ENCODE data around the gene PDCD2. TPM values are rescaled to one million over a fixed set of nuclear protein-coding genes. Genes with fewer than 3 reads are reported as not detected.

Gene PDCD2
- total and polyA plus RNA-seq, 2 donors (not counting 1 experiment from before 2014, with no cell fraction given) = 39.6 to 56.6 TPM

DNA sequence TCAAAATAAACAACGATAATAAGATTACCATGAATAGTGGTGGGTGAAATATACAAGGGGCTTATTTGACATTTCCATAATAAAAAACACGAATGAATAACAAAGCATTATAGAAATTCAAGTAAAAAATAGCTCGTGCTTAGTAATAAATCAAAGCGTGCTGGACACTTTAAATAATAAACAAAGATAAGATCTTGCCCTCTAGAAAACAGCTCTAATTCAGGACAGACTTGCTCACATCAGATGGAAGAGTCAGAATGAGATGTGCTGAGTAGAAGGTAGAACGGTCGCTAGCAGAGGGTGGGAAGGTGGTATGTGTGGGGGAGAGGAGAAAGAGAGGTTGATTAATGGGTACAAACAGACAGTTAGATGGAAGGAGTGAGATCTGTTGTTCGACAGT is 58.6 kb downstream of the PDCD2 start:
- no peak for DNase-seq (ENCODE audit: low read depth in 2 of 2)
- no peak overlapping the region for H3K27ac ChIP-seq (ENCODE audit: insufficient read depth, low read length)
- H3K79me2 ChIP-seq (ENCODE audit: control insufficient read depth, insufficient read depth, low read length) = no peaks in the 10 kb centered on the region
- H4K20me1 ChIP-seq (ENCODE audit: control insufficient read depth, extremely low read depth, insufficient read depth, low read length) = no peaks in the 10 kb centered on the region
- H3K4me2 ChIP-seq (ENCODE audit: extremely low read depth, insufficient read depth, low read length) = no peak overlapping the region
- H3K4me3 ChIP-seq (replicated peaks in 1 of 4; ENCODE audit: control extremely low read depth in 1 of 4, insufficient read depth in 1 of 4, low read depth in 3 of 4, low read length in 4 of 4) = no peak overlapping the region
- H3K27me3 ChIP-seq (ENCODE audit: control insufficient read depth, insufficient read depth, low read length) = no peaks in the 10 kb centered on the region
- TF ChIP-seq, protein P1, sequence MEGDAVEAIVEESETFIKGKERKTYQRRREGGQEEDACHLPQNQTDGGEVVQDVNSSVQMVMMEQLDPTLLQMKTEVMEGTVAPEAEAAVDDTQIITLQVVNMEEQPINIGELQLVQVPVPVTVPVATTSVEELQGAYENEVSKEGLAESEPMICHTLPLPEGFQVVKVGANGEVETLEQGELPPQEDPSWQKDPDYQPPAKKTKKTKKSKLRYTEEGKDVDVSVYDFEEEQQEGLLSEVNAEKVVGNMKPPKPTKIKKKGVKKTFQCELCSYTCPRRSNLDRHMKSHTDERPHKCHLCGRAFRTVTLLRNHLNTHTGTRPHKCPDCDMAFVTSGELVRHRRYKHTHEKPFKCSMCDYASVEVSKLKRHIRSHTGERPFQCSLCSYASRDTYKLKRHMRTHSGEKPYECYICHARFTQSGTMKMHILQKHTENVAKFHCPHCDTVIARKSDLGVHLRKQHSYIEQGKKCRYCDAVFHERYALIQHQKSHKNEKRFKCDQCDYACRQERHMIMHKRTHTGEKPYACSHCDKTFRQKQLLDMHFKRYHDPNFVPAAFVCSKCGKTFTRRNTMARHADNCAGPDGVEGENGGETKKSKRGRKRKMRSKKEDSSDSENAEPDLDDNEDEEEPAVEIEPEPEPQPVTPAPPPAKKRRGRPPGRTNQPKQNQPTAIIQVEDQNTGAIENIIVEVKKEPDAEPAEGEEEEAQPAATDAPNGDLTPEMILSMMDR (conservative IDR thresholded peaks at IDR 0.05 in 1 of 2, IDR thresholded peaks at IDR 0.05 in 1 of 2; ENCODE audit: low read depth in 1 of 2, low read length in 2 of 2) = no peak
- TF ChIP-seq EZH2 (IDR thresholded peaks at IDR 0.05; ENCODE audit: low read length, missing control alignments) = no peak
- no peaks in the 10 kb centered on the region for H3K36me3 ChIP-seq (ENCODE audit: control insufficient read depth, insufficient read depth, low read length)
- H3K9ac ChIP-seq (ENCODE audit: insufficient read depth, low read length) = no peak overlapping the region
- no peaks in the 10 kb centered on the region for H3K4me1 ChIP-seq (ENCODE audit: control insufficient read depth, extremely low read depth, insufficient read depth, low read length)
- H3K9me3 ChIP-seq (ENCODE audit: control insufficient read depth, insufficient read depth, low read depth, low read length) = no peaks in the 10 kb centered on the region
- H2AFZ ChIP-seq (ENCODE audit: low read length) = no peak overlapping the region

Other genes starting within 250 kb of the PDCD2 start
- 227 and 245 TPM in 2 replicates for gene PSMB1, start 31.3 kb downstream of the PDCD2 start, total RNA-seq
- 489 and 585 TPM in 2 replicates for gene PSMB1, start 31.3 kb downstream of the PDCD2 start, polyA plus RNA-seq
- 7.8 and 8.7 TPM in 2 replicates for gene TBP, start 30.3 kb downstream of the PDCD2 start, total RNA-seq
- 14.2 and 14.4 TPM in 2 replicates for gene TBP, start 30.3 kb downstream of the PDCD2 start, polyA plus RNA-seq

Measured in fibroblast of lung (primary cell).